NCI-H1694 (cell line): ENCODE measurements around the gene PLEKHH2.
"Not testable (repeated sequence)": the region's sequence is repeated elsewhere in the genome, so short reads cannot be mapped to it uniquely, and the experiment has no call there.

Source experiments
- DNase-seq: peaks from one replicate; lab custom pipeline; 2025; lab: John Stamatoyannopoulos, UW

Gene PLEKHH2

DNA sequence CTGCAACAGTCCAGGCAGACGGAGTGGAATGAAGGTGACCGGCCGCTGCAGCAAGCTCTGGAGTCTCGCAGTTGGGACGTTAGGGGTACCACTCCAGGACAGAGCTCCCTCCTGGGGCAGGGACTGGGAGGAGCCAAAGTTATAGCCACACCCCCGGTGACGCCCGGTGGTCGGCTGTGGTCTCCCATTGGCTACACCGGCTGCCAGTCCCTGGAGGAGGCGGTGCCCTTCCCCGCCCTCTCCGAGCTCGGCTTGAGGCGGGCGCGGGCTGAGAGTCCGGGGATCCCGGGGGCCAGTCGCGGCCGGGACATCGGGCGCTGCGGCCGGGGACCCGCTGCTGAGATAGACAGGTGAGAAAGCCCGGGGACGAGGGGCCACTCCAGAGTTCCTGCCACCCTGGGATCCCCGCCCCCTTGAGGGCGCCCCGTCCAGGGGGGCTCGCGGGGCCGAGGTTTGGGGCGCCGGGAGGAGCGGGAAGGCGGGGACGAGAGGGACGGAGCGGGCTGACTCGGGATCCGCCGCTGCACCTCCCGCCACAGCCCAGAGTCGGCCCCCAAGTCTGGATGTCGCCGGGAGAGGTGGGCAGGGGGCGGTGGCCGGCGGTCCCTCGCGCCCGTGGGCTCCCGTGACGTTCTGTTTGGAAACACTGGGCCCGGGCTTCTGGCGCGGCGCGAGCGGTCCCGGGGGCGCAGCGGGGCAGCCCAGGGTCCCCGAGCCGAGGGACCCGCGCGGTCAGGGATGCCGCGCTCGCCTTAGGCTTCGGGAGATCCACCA lies at the start of gene PLEKHH2:
PLEKHH2 (plus strand) TSS at position 231 of the 774 bp plus-strand sequence. CDS start 7,414 bp downstream, outside the sequence.
- DNase-seq: peak; percentile 56

DNA sequence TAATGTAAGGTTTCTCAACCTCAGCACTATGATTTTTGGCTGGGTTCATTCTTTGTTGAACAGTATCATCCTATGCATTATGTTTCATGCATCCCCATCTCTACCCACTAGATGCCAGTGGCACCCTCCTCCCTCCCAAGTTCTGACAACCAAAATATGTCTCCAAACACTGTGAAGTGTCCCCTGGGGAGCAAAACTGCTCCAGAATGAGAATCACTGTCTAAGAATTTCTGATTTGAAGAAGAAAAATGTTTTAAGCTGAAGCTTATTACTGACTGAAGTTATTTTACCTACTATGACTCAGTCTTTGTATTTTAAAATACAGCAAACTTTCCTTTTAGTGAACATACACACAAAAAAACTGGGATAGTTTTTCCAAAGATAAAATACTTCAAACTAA lies 44.6 kb upstream of the PLEKHH2 start:
- no peak for DNase-seq

DNA sequence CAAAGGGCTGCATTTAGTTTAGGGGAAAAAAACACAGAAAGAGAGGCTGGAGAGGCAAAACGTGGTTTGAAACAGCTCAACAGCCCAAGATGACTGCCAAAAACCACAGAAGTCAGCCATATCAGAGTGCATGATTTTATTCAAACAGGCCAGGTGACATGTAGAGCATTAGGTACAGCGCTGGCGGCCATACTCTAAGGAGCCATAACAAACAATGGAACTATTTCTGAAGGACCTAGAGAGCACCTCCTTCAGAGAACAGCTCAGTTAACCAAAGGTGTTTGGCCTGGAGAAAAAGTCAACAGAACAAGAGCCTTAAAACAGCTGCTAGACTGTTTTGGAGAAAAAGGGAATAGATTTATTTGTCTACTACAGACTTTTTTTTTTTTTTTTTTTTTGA lies 43.8 kb upstream of the PLEKHH2 start:
- DNase-seq: no peak

DNA sequence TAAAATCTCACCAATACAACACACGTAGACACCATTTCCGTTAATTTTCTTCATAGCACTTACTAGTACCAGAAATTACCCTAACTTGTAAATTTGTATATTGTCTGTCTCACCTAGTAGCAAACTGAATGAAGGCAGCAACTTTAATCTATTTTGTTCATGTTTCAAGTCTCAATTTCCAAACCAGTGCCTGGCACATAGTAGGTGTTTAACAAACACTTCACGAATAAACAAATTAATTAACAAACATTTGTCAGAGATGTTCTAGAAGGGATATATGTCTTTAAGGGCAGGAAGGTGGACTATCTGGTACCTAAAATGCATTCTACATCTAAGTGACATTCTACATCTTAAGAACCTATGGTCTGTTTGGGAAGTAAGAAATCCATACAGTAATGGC lies 42.2 kb upstream of the PLEKHH2 start:
- DNase-seq: no peak

DNA sequence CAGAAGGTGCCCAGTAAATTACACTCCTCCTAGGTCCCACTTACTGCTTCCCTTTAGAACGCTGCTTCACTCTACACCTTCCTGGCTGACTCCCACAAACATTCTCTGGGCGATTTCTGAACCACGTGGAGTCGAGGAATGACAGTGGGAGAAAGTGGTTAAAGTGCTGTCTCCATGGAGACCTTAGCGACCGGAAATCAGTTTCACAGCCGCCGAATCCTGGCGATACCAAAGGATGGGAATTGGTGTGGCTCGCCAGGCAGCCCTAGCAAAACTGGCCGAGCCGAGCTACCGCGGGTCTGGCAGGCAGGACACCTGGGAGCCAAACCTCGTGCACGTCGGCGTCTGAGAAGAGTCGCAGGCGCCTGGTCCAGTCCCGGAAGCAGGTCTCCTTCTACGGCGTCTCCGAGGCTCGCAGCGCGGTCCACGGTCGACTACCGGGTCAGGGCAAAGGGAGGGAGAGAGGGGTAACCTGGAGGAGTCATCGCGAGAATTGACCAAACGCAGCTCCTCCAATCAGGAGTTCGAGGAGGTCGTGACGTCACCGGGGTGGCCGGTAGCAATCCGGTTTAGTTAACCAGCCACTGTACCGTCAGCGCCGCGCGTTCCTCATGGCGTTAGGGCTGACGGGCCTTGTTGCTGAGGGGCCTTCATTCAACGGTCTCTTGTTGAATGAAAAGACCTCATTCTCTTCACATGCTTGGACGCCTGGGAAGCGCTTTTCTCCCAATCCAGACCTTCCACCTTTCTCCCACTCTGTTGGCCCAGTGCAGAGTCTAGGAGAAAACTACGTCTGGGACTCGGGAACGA lies 41.3 kb upstream of the PLEKHH2 start, which contains the start of gene THADA:
THADA (minus strand) TSS at position 436 of the 810 bp plus-strand sequence. CDS start 3,646 bp downstream, outside the sequence.
- DNase-seq: peak; percentile 97

DNA sequence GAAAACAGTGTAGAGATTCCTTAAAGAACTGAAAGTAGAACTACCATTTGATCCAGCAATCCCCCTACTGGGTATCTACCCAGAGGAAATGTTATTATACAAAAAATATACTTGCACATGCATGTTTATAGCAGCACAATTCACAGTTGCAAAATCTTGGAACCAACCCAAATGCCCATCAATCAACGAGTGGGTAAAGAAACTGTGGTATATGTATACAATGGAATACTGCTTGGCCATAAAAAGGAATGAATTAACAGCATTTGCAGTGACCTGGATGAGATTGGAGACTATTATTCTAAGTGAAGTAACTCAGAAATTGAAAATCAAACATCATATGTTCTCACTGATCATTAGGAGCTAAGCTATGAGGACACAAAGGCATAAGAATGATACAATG lies 36.5 kb upstream of the PLEKHH2 start:
- DNase-seq: not testable (repeated sequence)

DNA sequence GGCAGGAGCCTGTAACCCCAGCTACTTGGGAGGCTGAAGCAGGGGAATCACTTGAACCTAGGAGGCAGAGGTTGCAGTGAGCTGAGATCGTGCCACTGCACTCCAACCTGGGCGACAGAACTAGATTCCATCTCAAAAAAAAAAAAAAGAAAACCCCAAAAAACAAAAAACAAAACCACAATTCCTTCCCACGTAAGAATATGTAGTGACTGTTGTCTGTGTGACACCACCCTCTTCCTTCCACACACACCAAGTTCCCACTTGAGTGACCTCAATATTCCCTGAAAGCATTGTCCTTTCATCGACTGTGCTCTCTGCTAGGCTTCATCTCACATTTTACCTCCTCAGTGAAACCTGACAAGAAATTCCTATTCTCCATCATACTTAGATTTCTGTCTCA lies 32.4 kb upstream of the PLEKHH2 start:
- no peak for DNase-seq

DNA sequence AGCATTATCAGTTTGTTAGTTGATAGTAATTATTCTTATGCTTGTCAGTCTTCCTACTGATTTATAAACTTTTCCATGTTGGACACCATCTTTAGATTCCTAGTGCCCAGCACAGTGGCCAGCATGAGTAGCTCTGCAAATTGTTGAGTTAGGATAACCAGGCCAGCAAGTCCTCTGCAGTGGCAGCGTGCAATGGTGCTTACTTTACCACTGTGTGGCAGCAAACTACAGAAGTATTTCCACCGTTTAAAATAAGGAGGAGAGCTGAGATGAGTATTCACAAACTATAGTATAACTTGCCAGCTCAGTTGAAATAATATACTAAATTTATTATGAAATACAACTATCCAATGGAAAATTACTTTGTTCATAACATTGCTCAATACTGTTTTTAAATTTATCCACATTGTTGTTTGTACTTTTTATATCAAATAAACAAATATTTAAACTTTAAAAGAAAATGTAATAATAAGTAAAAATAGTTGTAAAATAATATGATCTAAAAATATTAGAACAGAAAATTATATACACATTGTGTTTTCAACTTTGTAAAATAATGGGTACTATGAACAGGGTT lies 31.9 kb upstream of the PLEKHH2 start:
- peak; percentile 31 for DNase-seq

DNA sequence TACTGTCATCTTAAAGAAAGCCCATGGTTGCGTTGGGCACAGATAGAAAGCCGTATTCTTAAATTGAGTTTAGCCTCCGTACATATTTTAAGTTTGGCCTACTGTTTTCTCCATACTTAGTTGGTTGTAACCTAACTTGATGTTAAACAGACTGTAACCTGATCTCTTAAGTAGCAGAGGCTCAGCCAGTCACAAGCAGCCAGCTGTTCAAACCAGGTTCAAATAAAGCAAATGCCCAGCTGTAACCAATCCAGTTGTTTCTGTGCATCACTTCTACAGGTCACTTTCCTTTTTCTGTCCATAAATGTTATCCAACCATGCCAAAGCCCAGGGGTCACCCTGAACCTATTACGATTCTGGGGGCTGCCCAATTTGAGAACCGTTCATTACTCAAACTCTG lies 31.2 kb upstream of the PLEKHH2 start:
- no peak for DNase-seq

DNA sequence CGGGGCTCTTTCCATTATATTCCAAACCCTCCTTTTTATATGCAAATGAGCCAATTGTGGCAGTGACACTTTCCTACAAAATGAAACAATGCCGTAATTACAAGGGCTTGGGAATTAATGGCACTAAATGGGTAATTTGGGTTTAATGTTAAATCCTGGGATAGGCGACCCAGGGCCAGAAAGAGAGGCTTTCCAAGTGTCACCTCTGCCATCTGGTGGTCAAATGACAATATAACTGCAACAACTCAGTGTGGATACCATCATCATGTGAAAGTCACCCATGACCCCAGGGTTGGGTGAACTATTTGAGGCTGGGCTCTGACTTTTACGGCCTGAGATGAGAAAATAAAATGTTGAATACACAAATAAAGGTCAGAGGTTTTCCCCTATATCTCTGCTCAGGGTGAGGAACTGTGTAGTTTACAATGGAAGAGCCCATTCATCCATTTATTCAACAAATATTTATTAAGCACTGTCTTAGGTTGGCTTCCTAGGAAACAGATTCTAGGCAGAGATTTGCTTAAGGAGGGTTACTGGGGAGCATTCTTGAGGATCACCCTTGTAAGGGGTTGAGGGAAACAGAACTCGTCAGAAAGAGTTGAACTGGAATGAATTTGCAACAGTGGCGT lies 27.7 kb upstream of the PLEKHH2 start:
- DNase-seq: peak; percentile 58

DNA sequence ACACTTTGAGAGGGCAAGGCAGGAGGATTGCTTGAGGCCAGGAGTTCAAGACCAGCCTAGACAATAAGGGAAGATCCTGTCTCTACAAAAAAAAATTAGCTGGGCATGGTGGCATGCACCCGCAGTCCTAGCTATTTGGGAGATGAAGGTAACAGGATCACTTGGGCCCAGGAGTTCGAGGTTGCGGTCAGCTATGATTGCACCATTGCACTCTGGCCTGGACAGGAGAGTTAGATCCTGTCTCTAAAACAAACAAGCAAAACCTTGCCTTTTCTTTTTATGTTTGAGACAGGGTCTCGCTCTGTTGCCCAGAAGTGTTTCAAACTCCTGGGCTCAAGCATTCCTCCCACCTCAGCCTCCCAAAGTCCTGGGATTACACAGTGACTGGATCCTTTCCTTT lies 26.7 kb upstream of the PLEKHH2 start:
- DNase-seq: no peak

DNA sequence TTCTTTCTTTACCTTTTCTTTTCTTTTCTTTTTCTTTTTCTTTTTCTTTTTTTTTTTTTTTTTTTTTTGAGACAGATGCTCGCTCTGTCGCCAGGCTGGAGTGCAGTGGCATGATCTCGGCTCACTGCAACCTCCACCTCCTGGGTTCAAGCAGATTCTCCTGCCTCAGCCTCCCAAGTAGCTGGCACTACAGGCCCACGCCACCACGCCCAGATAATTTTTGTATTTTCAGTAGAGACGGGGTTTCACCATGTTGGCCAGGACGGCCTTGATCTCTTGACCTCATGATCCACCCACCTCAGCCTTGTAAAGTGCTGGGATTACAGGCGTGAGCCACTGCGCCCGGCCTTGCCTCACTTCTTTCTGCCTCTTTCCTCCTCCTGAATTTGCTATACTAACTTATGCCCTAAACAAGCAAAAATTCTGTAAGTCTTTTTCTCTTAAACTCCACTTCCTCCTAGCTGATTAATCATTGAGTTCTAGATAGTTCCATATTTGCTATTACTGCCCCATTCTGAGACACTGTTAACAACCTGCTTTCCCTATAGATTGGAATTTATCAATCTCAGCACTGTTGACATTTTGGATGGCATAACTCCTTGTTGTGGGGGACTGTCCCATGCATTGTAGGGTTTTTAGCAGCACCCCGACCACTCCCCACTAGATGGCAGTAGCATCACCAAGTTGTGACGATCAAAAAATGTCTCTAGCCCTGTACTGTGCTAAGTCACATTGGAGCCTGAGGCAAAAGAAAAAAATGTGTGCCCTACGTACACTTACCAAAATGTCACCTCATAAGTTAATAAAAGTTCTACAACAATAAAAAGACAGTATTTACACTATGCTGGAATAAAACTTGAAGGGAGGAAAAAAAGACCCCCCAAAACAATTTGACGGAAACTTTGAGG lies 24.8 kb upstream of the PLEKHH2 start:
- DNase-seq: peak; percentile 77

DNA sequence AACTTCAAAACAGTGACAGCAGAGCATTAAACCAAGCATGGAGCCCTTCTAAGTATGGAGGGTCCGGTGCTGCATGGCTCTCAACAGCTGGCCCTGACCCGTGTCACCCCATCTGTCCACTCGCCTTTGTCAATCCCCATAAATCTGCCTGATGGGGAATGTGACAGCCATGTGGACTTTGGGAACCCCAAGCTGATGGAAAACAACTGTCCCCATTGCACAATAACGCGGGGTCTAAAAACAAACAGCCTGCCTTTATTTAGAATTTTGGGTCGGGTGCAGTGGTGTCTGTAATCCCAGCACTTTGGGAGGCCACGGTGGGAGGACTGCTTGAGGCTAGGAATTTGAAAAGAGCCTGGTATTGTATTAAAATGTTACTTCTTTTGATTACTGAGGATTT lies 24.1 kb upstream of the PLEKHH2 start:
- no peak for DNase-seq

DNA sequence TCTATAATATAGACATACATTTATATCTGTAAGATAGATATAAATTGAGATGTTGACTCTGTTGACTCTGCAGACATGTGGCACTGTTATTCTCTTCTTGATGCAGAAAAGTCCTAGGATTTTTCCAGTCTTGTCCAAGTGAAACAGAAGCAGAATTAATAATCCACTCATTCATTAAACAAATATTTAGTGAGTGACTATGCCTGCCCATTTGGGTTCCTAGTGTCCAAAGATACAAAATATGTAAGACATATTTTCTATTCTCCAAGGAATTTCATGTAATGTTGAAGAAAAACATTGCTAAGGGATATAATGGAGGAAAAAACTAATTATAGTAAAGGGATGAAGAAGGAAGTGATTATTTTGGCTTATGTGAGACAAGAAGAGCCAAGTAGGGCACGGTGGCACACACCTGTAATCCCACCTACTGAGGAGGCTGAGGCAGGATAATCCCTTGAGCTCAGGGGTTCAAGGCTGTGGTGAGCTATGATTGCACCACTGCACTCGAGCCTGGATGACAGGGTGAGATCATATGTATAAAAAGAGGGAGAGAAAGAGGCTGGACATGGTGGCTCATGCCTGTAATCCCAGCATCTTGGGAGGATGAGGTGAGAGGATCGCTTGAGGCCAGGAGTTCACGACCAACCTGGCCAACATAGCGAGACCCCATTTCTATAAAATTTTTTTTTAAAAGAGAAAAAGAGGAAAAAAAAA lies 19.9 kb upstream of the PLEKHH2 start:
- DNase-seq: no peak

DNA sequence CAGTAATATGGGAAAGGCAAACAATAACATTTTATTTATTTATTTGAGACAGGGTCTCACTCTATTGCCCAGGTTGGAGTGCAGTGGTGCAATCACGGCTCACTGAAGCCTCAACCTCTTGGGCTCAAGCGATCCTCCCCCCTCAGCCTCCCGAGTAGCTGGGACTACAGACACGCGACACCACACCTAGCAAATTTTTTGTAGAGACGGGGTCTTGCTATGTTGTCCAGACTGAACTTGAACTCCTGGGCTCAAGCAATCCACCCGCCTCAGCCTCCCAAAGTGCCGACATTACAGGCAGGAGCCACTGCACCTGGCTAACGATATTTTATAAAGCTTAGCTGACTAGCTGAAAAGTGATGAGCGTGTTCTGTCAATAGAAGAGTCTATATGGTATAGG lies 17.5 kb upstream of the PLEKHH2 start:
- no peak for DNase-seq

DNA sequence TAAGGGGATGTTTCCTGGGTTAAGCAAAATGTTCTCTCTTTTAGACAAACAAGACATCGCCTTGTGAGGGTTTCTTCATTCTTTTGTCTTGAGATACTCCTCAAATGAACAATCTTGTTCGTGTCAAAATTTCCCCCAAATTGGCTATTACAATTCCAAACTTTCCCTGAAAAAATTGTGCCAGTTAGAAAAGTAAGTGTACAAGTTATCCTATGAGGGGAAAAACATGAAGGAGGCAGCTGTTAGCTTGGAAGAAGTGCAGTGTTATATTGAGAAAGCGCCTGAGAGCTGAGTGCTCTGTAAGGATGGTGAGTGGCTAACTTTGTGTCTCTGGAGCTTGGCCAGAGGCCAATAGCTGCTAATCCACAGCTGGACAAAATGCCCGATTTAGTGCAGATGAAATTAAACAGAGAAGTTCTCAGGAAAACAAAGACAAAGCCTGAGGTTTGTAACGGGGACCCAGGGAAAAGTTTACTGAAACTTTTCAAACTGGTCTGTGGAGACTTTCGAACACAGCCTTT lies 14.1 kb upstream of the PLEKHH2 start:
- no peak for DNase-seq

DNA sequence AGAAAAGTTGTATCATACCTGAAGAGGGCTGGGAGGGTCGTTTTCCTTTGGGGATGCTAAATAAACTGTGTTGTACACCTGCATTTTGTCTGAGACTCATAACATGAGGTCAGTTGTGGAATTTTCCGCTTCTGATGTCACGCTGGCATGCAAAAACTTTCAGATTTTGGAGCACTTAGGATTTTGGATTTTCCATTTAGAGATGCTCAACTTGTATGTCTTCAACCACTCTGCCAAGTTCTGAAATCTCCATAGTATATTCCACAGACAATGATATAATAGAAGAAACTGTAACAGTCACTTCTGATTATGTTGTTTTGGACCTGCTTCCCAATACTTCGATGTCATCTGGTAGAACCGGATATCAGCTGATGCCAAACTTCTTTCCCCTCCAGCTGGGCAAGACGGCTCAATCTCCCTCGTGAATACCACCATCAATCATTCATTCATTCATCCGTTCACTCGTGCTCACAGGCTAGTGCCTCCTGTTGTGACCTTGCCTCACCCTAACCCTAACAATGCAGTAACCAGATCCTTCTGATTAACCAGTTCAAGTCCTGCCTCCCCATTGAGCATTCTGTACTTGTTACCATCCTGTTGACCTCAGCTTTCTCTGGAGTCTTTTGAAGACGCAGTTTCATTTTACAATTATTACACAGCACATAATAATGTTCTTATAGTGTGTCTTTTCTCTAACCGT lies 5.3 kb upstream of the PLEKHH2 start:
- no peak for DNase-seq

DNA sequence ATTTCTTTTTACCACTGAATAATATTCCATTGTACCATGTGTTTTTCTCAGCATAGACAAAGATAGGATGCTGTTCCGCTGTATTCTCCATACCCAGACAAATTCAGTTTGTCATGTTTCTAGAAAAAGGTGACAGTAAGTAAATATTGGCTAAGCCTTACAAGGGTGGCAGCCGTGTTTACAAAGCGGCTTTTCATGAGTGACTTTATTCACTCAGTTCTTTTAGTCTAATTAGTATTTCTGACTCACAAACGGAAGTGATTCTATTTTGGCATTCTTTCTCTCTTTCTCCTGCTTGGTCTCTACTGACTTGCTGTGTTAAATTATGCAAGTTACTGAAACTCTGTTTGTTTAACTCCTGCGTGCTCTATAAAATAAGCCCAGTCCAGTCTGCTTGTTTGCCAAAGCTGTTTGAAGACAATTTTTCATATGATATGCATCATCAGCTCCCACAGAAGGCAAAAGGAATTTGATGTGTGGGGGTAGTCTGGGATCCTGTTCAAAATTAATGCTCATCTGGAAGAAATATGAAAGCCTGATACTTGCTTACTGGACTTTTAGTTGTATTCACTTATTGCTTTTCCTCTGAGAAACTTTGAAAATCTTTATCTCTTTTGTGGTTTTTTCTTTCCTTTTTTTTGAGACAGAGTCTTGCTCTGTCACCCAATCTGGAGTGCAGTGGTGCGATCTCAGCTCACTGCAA lies 2.3 kb upstream of the PLEKHH2 start:
- DNase-seq: no peak

DNA sequence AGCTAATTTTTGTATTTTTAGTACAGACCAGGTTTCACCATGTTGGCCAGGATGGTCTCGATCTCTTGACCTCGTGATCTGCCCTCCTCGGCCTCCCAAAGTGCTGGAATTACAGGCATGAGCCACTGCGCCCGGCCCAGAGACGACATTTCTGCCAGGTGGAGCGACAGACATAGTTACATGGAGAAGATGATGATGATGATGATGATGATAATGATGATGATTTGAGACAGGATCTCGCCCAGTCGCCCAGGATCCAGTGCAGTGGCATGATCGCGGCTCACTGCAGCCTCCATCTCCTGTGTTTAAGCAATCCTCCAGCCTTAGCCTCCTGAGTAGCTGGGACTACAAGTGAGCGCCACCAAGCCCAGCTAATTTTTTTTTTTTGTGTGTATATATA lies 907 bp upstream of the PLEKHH2 start:
- not testable (repeated sequence) for DNase-seq
